Activated naive CD4-positive, alpha-beta T cell treated with anti-CD3 and anti-CD28 coated beads, Interleukin-2, amount 50 U/mL, for 24 hours (primary cell): ENCODE measurements around the gene TTI1.
A peak's percentile ranks its signal among the peaks of the same experiment; 100 is the strongest.

ENCODE experiments used
- H3K27ac Mint-ChIP-seq: one replicate; pipeline ENCODE4 v1.8.0; 2021; ENCODE audit warnings: mild to moderate bottlenecking, mixed read lengths
- H3K27me3 Mint-ChIP-seq: one replicate; pipeline ENCODE4 v1.8.0; 2021; ENCODE audit warnings: mixed read lengths
- H3K36me3 Mint-ChIP-seq: one replicate; pipeline ENCODE4 v1.8.0; 2021; ENCODE audit warnings: mixed read lengths
- H3K4me1 Mint-ChIP-seq: one replicate; pipeline ENCODE4 v1.8.0; 2021; ENCODE audit warnings: mixed read lengths
- H3K4me3 Mint-ChIP-seq: one replicate; pipeline ENCODE4 v1.8.0; 2021; ENCODE audit warnings: mild to moderate bottlenecking, mixed read lengths
- H3K9me3 Mint-ChIP-seq: one replicate; pipeline ENCODE4 v1.8.0; 2021; ENCODE audit warnings: mixed read lengths

Gene TTI1

GRCh38 chr20:38061109-38061508 is 27.9 kb upstream of the TTI1 start:
- peaks cover 20% of the 10 kb centered on the region for H3K36me3 Mint-ChIP-seq
- H3K4me3 Mint-ChIP-seq = no peak overlapping the region
- no peaks in the 10 kb centered on the region for H3K27me3 Mint-ChIP-seq

DNA sequence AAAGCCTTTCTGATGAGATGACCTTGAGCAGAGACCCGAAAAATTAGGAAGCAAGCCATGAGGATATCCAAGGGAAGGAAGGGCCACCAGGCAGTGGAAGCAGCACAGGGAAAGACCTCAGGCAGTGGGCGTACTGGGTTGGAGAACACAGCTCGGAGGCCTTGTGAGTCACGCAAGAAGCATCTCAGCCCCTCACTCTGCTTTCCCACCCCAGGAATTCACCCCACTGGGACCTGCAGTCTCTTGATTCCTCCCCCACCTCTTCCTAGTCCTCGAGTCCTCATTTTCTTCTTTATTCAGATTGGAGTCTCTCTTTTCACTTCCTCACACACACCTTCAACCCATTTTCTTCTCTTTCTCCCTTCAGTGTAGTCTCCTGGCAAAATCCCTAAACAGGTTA is 27.3 kb upstream of the TTI1 start:
- H3K9me3 Mint-ChIP-seq = no peaks in the 10 kb centered on the region
- peaks cover 17% of the 10 kb centered on the region for H3K36me3 Mint-ChIP-seq
- H3K27me3 Mint-ChIP-seq = no peaks in the 10 kb centered on the region
- H3K27ac Mint-ChIP-seq = no peak overlapping the region
- peaks cover 13% of the 10 kb centered on the region for H3K4me1 Mint-ChIP-seq
- no peak overlapping the region for H3K4me3 Mint-ChIP-seq

More at GRCh38 chr20:38061109-38061508, 27.9 kb upstream of the TTI1 start:
- Mint-ChIP-seq H3K27ac (no peak overlapping the region), H3K4me1 (peaks cover 9% of the 10 kb centered on the region), H3K9me3 (no peaks in the 10 kb centered on the region)

DNA sequence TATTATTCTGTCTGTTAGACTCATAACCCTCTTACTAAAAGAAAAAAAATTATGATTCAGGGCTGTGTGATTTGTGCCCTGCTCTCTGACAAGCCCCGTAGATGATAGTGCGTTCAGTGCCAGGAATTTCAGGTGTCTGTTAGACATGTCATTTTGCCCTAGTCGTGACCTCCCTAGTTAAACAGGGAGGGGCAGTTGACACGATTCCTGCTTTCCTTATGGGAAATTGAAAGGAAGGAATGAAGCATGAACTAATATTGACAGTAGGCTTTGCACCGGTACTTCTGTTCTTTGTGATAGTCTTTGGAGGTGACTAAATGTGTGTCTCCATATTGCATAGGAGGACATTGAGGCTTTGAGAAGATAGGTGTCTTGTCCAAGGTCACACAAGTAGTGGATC is 26.6 kb upstream of the TTI1 start:
- H3K27ac Mint-ChIP-seq = no peak overlapping the region
- H3K4me3 Mint-ChIP-seq = no peak overlapping the region
- peaks cover 18% of the 10 kb centered on the region for H3K4me1 Mint-ChIP-seq
- H3K36me3 Mint-ChIP-seq = peaks cover 15% of the 10 kb centered on the region
- no peaks in the 10 kb centered on the region for H3K9me3 Mint-ChIP-seq
- H3K27me3 Mint-ChIP-seq = no peaks in the 10 kb centered on the region

DNA sequence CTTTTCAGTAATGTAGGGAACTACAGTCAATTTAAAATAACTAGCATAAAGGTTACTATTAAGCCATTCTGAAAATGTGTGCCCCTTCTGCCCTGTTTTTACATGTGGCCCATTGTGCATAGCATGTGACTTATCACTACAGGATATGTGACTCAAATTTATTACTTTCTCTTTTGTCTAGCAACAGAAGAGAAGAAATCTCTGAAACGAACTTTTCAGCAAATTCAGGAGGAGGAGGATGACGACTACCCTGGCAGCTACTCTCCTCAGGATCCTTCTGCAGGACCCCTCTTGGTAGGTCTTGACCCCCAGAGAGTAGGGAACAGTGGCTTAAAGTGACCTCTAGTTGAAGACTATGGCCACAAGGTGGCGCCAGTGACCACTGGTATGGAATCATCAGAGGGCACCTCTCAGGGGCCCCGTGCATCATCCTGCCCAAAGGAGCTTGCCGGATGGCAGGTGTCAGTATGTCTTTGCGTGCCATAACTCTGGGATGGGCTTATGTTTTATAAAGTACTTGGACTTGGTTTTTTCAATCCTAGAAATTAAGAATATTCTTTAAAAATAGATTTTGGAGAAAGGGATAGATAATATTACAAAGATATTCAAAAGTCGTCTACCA is 24.2 kb upstream of the TTI1 start:
- H3K9me3 Mint-ChIP-seq = no peaks in the 10 kb centered on the region
- no peaks in the 10 kb centered on the region for H3K27me3 Mint-ChIP-seq
- H3K27ac Mint-ChIP-seq = peak overlapping the region; percentile 78
- peaks cover 12% of the 10 kb centered on the region for H3K36me3 Mint-ChIP-seq
- H3K4me3 Mint-ChIP-seq = no peak overlapping the region
- H3K4me1 Mint-ChIP-seq = peaks cover 30% of the 10 kb centered on the region

DNA sequence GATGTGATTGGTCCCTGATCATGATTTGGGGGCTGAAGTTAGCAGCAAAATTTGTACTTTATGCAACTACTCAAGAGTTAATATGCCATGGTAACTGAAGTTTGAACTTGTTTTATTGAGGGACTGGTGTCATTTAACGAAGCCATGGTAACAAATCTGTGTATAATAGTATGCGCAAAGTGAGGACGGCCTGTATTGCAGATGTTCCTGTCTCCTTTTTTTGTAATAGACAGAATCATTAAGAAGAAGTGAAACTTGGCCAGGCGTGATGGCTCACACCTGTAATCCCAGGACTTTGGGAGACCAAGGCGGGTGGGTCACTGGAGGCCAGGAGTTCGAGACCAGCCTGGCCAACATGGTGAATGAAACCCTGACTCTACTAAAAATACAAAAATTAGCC is 22.6 kb upstream of the TTI1 start:
- no peaks in the 10 kb centered on the region for H3K9me3 Mint-ChIP-seq
- peaks cover 42% of the 10 kb centered on the region for H3K4me1 Mint-ChIP-seq
- H3K27me3 Mint-ChIP-seq = no peaks in the 10 kb centered on the region
- H3K36me3 Mint-ChIP-seq = peaks cover 12% of the 10 kb centered on the region
- peak overlapping the region; percentile 86 for H3K27ac Mint-ChIP-seq
- H3K4me3 Mint-ChIP-seq = no peak overlapping the region

DNA sequence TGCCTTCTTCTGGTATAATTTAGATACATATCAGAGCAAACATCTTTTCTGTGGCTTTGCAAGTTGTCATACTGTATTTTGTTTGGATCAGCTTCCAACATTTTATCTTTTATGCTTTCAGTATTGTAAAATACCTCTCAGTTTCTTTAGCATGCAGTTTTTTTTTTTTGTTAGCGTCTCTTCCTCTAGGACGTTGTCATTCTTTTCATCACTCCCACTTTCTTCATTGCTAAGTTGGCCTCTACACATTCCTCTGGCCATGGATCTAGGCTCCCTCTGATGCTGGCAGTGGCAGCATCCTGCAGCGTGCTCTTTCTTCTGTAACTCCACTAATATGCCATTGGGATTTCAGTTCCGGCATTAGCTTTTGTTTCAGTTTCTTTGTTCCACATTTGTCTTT is 22.0 kb upstream of the TTI1 start:
- Mint-ChIP-seq H3K4me1 (peaks cover 48% of the 10 kb centered on the region), H3K27me3 (no peaks in the 10 kb centered on the region), H3K27ac (peak overlapping the region; percentile 86), H3K4me3 (no peak overlapping the region), H3K9me3 (no peaks in the 10 kb centered on the region), H3K36me3 (peaks cover 8% of the 10 kb centered on the region)

DNA sequence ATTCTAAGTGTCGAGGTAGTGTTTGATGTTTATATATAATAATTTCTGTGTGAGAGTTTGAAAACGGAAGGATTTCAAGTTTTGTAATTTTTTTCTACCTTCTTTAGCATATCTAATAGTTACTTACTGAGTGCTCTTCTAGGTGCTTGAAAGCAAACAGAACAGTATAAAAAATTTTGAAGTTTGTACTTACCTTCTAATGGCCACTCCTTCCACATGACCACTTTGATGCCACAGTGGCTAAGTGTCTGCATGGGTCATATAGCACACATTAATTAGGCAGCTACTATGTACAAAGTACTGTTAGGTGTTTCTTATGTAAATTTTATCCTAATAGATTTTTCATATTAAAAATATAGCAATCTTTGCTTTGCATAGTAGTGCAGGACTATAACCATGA is 21.4 kb upstream of the TTI1 start:
- no peaks in the 10 kb centered on the region for H3K9me3 Mint-ChIP-seq
- H3K27me3 Mint-ChIP-seq = no peaks in the 10 kb centered on the region
- H3K4me1 Mint-ChIP-seq = peaks cover 54% of the 10 kb centered on the region
- H3K36me3 Mint-ChIP-seq = peaks cover 8% of the 10 kb centered on the region
- H3K4me3 Mint-ChIP-seq = no peak overlapping the region
- no peak overlapping the region for H3K27ac Mint-ChIP-seq

DNA sequence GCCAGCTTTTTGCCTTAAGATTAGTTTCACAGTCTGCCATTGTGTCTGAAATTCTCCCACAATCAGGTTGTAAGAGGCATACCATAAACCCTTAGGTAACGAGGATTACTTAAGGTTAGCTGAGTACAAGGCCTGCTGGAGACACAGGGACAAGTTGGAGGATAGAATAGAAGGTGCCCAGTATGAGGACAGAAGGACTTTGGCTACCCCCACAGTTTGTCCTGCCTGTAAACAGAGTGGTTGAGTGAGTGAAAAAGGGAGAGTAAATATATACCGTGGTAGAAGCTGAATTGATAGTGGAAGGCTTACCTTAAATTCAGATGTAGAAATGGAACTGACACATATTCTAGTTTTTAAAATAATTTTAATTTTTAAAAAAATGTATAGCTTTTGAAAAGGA is 19.6 kb upstream of the TTI1 start:
- Mint-ChIP-seq H3K9me3 (no peaks in the 10 kb centered on the region), H3K4me1 (peaks cover 57% of the 10 kb centered on the region), H3K27me3 (no peaks in the 10 kb centered on the region), H3K36me3 (peaks cover 5% of the 10 kb centered on the region), H3K27ac (peak overlapping the region; percentile 76), H3K4me3 (no peak overlapping the region)

DNA sequence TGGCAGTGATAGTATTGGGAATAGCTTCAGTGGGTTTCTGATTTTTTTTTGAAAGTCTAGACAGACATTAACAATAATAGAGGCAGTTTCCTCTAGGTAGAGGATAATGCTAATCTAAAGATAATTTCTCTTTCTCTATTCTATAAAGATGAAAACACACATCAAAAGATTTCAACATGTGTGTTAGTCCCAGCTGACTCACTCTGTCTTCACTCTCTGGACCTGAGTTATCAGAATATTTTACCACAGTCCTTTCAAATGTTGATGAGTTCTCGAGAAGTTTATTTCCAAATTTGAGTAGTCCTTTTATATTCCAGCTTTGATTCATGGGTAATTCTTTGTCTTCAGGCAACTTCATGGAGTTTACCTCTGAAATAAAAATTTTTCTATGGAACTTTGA is 17.4 kb upstream of the TTI1 start:
- Mint-ChIP-seq H3K4me3 (peak overlapping the region; percentile 30), H3K27ac (peak overlapping the region; percentile 90), H3K27me3 (no peaks in the 10 kb centered on the region), H3K9me3 (no peaks in the 10 kb centered on the region), H3K4me1 (peaks cover 64% of the 10 kb centered on the region), H3K36me3 (peaks cover 5% of the 10 kb centered on the region)

DNA sequence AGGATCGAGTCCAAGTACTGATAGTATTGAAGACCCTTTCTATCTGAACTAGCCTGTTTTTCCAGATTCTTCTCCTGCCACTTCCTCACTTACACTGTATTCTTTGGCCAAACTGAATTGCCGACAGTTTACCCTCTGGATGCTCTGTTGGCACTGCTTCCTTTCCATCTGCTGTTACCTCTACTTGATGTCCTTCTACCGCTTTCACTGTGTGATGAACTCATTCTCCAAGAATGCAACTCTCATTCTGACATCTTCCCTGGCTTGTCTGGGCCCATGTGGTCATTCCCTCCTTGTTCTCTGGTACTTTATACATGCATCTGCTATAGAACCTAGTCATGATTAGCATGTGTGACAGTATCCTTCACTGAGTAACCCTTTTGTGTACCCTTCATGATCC is 16.5 kb upstream of the TTI1 start:
- H3K9me3 Mint-ChIP-seq = no peaks in the 10 kb centered on the region
- peaks cover 63% of the 10 kb centered on the region for H3K4me1 Mint-ChIP-seq
- H3K36me3 Mint-ChIP-seq = peaks cover 5% of the 10 kb centered on the region
- H3K4me3 Mint-ChIP-seq = no peak overlapping the region
- H3K27me3 Mint-ChIP-seq = no peaks in the 10 kb centered on the region
- H3K27ac Mint-ChIP-seq = peak overlapping the region; percentile 90

DNA sequence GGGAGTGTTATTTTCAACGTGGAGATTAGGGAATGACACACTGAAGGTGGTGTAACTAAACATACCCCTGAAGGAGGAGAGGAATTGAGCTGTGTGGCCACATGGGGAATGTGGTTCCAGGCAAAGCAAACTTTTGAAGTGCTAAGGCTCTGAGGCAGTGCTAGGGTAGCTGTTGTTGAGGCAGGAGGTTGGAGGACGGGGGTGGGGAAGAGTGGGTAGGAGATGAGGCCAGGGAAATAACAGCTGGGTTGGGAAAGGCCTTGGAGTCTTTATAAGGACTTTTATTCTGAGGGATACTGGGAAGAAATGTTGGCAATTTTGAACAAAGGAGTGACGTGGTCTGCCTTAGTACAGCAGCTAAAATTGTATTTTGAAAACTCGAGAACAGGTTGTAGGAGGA is 13.3 kb upstream of the TTI1 start:
- Mint-ChIP-seq H3K27ac (peak overlapping the region; percentile 77), H3K27me3 (no peaks in the 10 kb centered on the region), H3K4me1 (peaks cover 63% of the 10 kb centered on the region), H3K4me3 (no peak overlapping the region), H3K9me3 (no peaks in the 10 kb centered on the region), H3K36me3 (peaks cover 12% of the 10 kb centered on the region)

GRCh38 chr20:38044685-38045084 is 11.4 kb upstream of the TTI1 start:
- peaks cover 60% of the 10 kb centered on the region for H3K4me1 Mint-ChIP-seq
- H3K27ac Mint-ChIP-seq = no peak overlapping the region
- H3K36me3 Mint-ChIP-seq = peaks cover 9% of the 10 kb centered on the region
- no peak overlapping the region for H3K4me3 Mint-ChIP-seq
- no peaks in the 10 kb centered on the region for H3K9me3 Mint-ChIP-seq
- H3K27me3 Mint-ChIP-seq = no peaks in the 10 kb centered on the region

DNA sequence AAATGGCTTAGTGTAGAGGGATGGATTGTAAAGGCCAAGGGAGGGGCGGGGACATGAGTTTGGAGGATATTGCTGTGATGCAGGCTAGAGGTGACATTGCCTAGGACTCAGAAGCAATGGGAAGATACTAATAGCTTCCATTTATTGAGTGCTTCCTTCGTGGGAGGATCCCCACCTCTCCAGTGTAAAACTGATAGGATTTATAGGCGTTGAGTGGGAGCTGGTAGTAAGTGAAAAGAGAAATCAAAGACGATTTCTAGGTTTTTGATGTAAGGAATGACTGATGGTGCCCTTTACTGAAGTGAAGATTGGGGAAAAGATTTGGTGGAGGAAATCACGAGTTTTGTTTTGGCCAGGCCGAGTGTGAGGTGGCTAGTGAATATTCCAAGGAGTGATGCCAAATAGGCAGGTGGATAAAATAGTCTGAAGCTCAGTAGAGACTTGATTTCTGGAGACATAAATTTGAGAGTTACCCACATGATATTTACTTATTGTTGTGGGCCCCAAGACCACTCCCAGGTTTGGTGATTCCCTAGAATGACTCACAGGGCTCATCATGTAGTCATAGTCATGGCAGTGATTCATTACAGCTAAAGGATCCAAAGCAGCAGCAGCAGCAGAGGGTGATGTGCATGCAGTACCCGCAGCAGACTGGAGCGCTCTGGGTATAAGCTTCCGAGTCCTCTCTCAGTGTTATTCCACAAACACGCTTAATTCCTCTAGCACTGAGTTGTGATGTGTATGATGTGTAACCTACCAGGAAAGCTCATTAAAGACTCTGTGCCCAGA is 10.4 kb upstream of the TTI1 start:
- peak overlapping the region; percentile 76 for H3K27ac Mint-ChIP-seq
- H3K9me3 Mint-ChIP-seq = no peaks in the 10 kb centered on the region
- no peaks in the 10 kb centered on the region for H3K27me3 Mint-ChIP-seq
- H3K4me1 Mint-ChIP-seq = peaks cover 57% of the 10 kb centered on the region
- peak overlapping the region; percentile 36 for H3K4me3 Mint-ChIP-seq
- H3K36me3 Mint-ChIP-seq = peaks cover 8% of the 10 kb centered on the region

- no peak overlapping the region for H3K27ac Mint-ChIP-seq
- H3K27me3 Mint-ChIP-seq = no peaks in the 10 kb centered on the region
- H3K9me3 Mint-ChIP-seq = no peaks in the 10 kb centered on the region
- peaks cover 62% of the 10 kb centered on the region for H3K4me1 Mint-ChIP-seq
- H3K4me3 Mint-ChIP-seq = no peak overlapping the region
- peaks cover 12% of the 10 kb centered on the region for H3K36me3 Mint-ChIP-seq
Measured at GRCh38 chr20:38040276-38040675, 7.0 kb upstream of the TTI1 start.

DNA sequence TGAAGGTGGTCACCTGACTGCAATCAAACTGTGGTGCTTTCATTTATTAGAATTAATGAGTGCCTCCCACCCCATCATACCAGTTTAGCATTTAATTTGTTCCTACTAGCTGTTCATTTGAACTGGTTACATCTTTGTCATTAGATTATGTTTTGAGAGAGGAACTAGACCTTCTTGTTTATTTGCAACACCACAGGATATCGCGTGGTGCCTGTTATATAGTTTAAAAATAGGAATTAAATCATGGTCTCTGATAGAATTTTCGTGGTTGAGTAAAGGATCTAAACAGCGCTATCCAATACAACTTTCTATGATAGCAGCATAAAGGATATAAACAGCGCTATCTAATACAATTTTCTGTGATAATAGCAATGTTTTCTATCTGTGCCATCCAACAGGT is 3.1 kb upstream of the TTI1 start:
- Mint-ChIP-seq H3K27me3 (no peaks in the 10 kb centered on the region), H3K36me3 (peaks cover 9% of the 10 kb centered on the region), H3K27ac (no peak overlapping the region), H3K9me3 (no peaks in the 10 kb centered on the region), H3K4me3 (peak overlapping the region; percentile 36), H3K4me1 (peaks cover 66% of the 10 kb centered on the region)

DNA sequence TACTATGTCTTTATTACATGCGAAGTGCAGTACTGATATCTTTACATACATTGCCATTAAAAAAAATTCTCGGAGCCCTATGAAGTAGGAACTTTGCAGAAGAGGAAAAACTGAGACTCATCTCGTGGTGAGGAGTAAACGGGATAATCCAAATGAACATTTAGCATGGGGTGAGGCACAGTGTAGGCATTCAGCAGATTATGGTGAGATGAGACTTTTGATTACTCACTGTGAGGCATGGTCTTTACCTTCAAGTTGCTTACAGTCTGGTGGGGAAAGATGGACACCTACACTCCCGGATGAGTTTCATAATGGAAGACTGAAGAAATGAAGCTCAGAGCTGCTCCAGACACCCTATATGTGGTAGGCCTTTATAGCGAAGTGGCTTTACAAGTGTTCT is 1.7 kb upstream of the TTI1 start:
- H3K27ac Mint-ChIP-seq = peak overlapping the region; percentile 99
- peaks cover 64% of the 10 kb centered on the region for H3K4me1 Mint-ChIP-seq
- H3K27me3 Mint-ChIP-seq = no peaks in the 10 kb centered on the region
- H3K9me3 Mint-ChIP-seq = no peaks in the 10 kb centered on the region
- H3K4me3 Mint-ChIP-seq = peak overlapping the region; percentile 99
- H3K36me3 Mint-ChIP-seq = peaks cover 11% of the 10 kb centered on the region
